ENCODE results near the gene ZBTB21. TPM values are rescaled to one million over a fixed set of nuclear protein-coding genes. Genes with fewer than 3 reads are reported as not detected.

ZBTB21 gene
- polyA plus RNA-seq, 1 experiment = 13.4 TPM

DNA sequence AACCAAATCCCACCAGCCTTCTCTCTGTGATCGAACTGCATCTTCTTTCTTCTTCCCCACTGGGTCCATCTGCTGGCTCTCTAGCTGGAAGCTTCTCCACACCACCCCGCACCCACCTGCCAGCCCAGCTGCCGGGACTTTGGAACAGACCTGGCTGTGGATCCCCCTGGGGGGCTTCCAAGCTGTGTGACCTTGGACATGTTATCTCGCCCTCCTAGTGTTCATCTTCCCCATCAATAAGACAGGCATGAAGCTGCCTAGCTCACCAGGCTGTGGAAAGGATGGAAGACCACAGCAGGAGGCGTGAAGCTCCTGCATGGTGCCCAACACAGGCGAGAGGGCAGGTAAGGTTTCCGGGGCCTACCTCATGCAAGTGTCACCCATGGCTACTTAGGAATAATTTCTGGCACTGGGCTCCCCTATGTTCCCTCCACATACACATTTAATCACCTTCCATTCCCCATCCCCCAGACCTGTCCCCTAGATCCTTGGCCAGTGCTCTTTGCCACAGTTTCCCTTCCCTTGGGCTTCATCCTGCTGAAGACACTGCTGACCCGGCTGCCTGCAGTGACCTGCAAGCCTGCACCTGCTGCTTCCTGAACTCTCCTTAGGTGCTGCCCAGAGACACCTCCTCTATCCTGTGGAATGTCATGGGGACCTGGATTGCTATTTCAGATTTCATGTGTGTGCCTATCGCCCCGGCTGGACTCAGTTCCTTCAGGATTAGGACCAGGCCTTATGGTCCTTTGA, 43.1 kb downstream of the ZBTB21 start:
- POLR2A ChIA-PET = interaction anchor here (0.6 kb wide), 1 partner anchor 31 kb away, joined by 3 read pairs; no protein-coding TSS in a partner anchor
- Histone ChIP-seq H3K4me3 (ENCODE audit: low read depth, low read length) (no peak overlapping the region), H3K9me3 (ENCODE audit: control insufficient read depth, insufficient read depth, low read length) (no peaks in the 10 kb centered on the region; the same call in 1 of the 2 replicates)

DNA sequence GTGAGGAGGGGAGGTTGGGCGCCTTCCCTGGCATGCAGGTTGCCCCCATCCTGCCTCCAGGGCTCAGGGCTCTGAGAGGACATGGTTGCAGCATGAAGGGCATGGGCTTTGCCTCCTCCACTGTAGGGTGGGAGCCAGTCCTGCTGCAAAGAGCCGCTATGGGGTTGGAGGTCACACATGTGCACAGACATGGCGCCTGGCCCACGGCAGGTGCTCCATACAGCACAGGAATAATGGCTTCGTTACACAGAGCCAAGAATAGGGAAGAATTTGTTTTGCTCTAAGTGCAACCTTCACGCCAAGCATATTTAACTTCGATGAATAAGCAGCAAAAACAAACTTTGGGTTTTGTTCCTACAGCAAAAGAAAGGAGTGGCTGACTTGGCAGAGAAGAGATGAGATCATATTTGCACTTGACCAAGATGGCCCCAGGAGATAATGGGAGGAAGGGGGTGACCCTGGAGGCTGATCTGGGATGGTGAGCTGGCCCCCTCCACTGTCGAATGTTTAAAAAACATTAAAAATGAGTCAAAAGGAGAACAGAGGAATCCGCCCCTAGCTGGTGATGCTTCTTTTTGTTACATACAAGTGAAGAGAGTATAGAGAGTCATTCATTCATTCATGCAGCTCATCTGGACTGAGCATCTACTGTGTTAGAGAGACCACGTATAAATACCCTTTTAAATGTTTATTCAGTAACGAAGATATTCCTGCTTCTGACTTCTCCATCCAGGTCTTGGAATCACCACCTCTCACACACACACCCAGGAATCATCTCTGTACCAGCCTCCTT, 43.9 kb downstream of the ZBTB21 start:
- CTCF ChIA-PET = no interaction called here
- POLR2A ChIA-PET = interaction anchor here (0.6 kb wide), 1 partner anchor 31 kb away, joined by 3 read pairs; no protein-coding TSS in a partner anchor
- TF ChIP-seq, protein P1, sequence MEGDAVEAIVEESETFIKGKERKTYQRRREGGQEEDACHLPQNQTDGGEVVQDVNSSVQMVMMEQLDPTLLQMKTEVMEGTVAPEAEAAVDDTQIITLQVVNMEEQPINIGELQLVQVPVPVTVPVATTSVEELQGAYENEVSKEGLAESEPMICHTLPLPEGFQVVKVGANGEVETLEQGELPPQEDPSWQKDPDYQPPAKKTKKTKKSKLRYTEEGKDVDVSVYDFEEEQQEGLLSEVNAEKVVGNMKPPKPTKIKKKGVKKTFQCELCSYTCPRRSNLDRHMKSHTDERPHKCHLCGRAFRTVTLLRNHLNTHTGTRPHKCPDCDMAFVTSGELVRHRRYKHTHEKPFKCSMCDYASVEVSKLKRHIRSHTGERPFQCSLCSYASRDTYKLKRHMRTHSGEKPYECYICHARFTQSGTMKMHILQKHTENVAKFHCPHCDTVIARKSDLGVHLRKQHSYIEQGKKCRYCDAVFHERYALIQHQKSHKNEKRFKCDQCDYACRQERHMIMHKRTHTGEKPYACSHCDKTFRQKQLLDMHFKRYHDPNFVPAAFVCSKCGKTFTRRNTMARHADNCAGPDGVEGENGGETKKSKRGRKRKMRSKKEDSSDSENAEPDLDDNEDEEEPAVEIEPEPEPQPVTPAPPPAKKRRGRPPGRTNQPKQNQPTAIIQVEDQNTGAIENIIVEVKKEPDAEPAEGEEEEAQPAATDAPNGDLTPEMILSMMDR (IDR thresholded peaks at IDR 0.05; ENCODE audit: low read depth, low read length) = no peak
- Histone ChIP-seq H3K4me3 (ENCODE audit: low read depth, low read length) (no peak overlapping the region), H3K27me3 (ENCODE audit: control insufficient read depth, insufficient read depth, low read length) (peaks cover 7% of the 10 kb centered on the region), H3K9me3 (ENCODE audit: control insufficient read depth, insufficient read depth, low read length) (no peaks in the 10 kb centered on the region; the same call in 1 of the 2 replicates), H3K27ac (ENCODE audit: low read depth, low read length) (no peak overlapping the region)
- DNase-seq (ENCODE audit: low read depth, low spot score) = no peak

More for the DNA sequence above, 43.1 kb downstream of the ZBTB21 start:
- Histone ChIP-seq H3K27ac (ENCODE audit: low read depth, low read length) (no peak overlapping the region), H3K27me3 (ENCODE audit: control insufficient read depth, insufficient read depth, low read length) (peaks cover 7% of the 10 kb centered on the region)
- DNase-seq (ENCODE audit: low read depth, low spot score) = no peak
- CTCF ChIA-PET = no interaction called here
- TF ChIP-seq, protein P1 (IDR thresholded peaks at IDR 0.05; ENCODE audit: low read depth, low read length) = no peak

DNA sequence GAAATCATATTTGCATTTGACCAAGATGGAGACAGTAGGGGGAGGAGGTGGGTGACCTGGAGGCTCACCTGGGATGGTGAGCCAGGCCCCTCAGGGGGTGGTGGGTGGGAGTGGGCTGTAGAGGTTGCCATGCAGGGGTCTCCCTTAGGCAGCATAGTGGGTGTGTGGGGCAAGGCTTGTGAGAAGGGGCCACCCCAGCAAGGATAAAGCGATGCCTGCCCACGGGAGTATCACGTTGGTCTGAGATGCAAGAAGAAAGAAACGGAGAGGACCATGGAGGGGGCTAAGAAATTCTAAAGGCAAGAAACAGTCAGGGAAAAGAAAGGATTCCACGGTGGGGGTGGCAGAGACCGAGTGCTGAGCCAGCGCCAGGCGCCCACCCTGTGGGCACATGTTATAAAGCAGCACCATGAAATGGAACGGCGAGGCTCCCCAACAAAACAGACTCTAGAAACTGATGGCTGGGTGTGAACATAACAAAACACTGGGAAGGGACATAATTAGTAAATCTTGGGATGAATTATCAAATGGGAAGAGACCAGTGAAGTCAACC, 44.6 kb downstream of the ZBTB21 start:
- CTCF ChIA-PET = no interaction called here
- TF ChIP-seq, protein P1 (IDR thresholded peaks at IDR 0.05; ENCODE audit: low read depth, low read length) = no peak
- Histone ChIP-seq H3K27ac (ENCODE audit: low read depth, low read length) (no peak overlapping the region), H3K4me3 (ENCODE audit: low read depth, low read length) (no peak overlapping the region), H3K27me3 (ENCODE audit: control insufficient read depth, insufficient read depth, low read length) (peaks cover 3% of the 10 kb centered on the region), H3K9me3 (ENCODE audit: control insufficient read depth, insufficient read depth, low read length) (no peaks in the 10 kb centered on the region; the same call in 1 of the 2 replicates)
- POLR2A ChIA-PET = no interaction called here
- DNase-seq (ENCODE audit: low read depth, low spot score) = no peak

DNA sequence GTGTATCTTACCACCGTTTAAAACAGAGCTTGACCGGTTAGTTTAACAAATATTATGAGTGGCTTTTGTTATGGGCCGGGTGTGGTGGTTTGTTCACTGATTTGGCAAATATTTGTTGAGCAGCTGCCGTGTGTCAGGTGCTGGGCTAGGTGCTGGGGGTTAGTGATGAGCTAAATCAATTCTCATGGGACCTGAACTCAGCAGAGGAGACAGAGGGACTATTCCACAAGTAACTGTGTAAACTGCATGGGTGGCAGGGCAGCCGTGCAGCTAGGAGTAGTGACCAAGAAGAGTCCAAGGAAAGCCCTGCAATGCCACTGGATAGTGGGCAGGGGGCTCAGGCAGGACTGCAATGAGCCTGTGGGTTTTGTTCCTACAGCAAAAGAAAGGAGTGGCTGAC, 45.1 kb downstream of the ZBTB21 start:
- no peak for DNase-seq (ENCODE audit: low read depth, low spot score)
- Histone ChIP-seq H3K9me3 (ENCODE audit: control insufficient read depth, insufficient read depth, low read length) (no peaks in the 10 kb centered on the region; the same call in 1 of the 2 replicates), H3K27ac (ENCODE audit: low read depth, low read length) (no peak overlapping the region), H3K27me3 (ENCODE audit: control insufficient read depth, insufficient read depth, low read length) (peaks cover 3% of the 10 kb centered on the region), H3K4me3 (ENCODE audit: low read depth, low read length) (no peak overlapping the region)
- TF ChIP-seq, protein P1 (IDR thresholded peaks at IDR 0.05; ENCODE audit: low read depth, low read length) = no peak
- POLR2A ChIA-PET = no interaction called here
- CTCF ChIA-PET = no interaction called here
